Measurements from ENCODE around the gene DLG2.

- TF ChIP-seq CTCF (IDR thresholded peaks at IDR 0.05; ENCODE audit: low read depth, low read length, poor library complexity, severe bottlenecking) (no peak), EZH2phosphoT487 (IDR thresholded peaks at IDR 0.05; ENCODE audit: borderline replicate concordance, low read length) (no peak)
Observed at GRCh38 chr11:85540181-85540580, 87.0 kb downstream of the DLG2 start.

All from DOHH2 (cell line).